ENCODE results near the gene ONECUT2. TPM values are rescaled to one million over a fixed set of nuclear protein-coding genes. Genes with fewer than 3 reads are reported as not detected.

ONECUT2 gene
- under 0.01 TPM in 2 replicates for total RNA-seq

GRCh38 chr18:57434536-57435494, at the start of gene ONECUT2:
ONECUT2 (plus strand) TSS chr18:57435374; CDS start chr18:57435717, 343 bp downstream.

Other genes with a start within 250 kb of the ONECUT2 start
- not detected in 2 replicates for gene ST8SIA3, start 82.8 kb upstream of the ONECUT2 start, total RNA-seq
- 34.6 and 35.8 TPM in 2 replicates for gene FECH, start 151.3 kb downstream of the ONECUT2 start, total RNA-seq
- 166 and 191 TPM in 2 replicates for gene NARS1, start 186.5 kb downstream of the ONECUT2 start, total RNA-seq

Measured in articular chondrocyte of knee joint (primary cell).